ENCODE measurements around the gene KRT17.

DNA sequence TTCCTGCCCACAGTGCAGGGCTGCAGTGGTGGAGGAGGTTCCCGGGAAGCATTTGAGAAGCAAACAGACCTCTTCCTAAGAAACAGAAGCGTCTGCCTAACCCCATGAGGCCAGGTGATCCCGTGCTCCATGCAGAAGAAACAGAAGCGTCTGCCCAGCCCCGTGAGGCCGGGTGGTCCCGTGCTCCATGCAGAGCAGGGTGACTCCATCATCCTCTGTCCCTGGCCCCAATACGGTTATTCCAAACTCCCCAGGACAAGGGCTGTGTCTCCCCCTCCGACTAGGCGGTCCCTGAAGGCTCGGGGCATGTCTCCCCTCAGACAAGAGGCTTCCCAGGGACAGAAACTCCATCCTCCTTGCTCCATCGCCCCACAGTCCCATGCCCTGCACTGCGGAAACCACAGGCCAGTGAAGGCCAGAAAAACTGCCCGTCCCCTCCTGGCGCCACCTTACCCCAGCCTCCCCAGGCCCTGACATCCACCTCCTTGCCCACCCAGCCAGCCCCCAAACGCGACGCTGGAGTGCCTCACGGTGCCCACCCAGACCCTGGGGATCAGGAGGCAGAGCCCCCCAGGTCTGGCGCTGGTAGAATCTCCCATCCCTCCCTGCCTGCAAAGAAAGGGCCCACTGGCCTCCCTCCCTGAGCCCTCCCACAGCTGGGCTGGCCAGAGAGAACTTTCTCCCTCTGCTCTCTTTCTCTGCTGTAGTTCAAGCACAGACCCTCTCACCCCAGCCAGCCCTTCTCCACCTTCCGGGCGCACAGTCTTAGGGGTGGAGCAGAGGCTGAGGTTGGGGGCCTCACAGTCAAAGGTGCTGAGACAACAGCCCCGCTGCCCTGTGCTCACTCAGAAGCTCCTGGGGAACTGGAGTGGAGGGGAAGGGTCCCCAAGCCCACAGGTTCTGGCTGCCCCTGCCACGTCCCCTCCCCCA, 30.6 kb upstream of the KRT17 start:
- no peak for TF ChIP-seq ZNF121 (CRISPR knock-in tag; IDR thresholded peaks at IDR 0.05)
- TF ChIP-seq, protein P1, sequence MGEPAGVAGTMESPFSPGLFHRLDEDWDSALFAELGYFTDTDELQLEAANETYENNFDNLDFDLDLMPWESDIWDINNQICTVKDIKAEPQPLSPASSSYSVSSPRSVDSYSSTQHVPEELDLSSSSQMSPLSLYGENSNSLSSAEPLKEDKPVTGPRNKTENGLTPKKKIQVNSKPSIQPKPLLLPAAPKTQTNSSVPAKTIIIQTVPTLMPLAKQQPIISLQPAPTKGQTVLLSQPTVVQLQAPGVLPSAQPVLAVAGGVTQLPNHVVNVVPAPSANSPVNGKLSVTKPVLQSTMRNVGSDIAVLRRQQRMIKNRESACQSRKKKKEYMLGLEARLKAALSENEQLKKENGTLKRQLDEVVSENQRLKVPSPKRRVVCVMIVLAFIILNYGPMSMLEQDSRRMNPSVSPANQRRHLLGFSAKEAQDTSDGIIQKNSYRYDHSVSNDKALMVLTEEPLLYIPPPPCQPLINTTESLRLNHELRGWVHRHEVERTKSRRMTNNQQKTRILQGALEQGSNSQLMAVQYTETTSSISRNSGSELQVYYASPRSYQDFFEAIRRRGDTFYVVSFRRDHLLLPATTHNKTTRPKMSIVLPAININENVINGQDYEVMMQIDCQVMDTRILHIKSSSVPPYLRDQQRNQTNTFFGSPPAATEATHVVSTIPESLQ (CRISPR knock-in tag; IDR thresholded peaks at IDR 0.05), result no peak
- TF ChIP-seq JAZF1 (CRISPR knock-in tag; IDR thresholded peaks at IDR 0.05), result no peak
- no peak for TF ChIP-seq TEAD4 (CRISPR knock-in tag; IDR thresholded peaks at IDR 0.05)
- TF ChIP-seq, protein P2, sequence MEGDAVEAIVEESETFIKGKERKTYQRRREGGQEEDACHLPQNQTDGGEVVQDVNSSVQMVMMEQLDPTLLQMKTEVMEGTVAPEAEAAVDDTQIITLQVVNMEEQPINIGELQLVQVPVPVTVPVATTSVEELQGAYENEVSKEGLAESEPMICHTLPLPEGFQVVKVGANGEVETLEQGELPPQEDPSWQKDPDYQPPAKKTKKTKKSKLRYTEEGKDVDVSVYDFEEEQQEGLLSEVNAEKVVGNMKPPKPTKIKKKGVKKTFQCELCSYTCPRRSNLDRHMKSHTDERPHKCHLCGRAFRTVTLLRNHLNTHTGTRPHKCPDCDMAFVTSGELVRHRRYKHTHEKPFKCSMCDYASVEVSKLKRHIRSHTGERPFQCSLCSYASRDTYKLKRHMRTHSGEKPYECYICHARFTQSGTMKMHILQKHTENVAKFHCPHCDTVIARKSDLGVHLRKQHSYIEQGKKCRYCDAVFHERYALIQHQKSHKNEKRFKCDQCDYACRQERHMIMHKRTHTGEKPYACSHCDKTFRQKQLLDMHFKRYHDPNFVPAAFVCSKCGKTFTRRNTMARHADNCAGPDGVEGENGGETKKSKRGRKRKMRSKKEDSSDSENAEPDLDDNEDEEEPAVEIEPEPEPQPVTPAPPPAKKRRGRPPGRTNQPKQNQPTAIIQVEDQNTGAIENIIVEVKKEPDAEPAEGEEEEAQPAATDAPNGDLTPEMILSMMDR (IDR thresholded peaks at IDR 0.05), result no peak
- TF ChIP-seq USF2 (CRISPR knock-in tag; IDR thresholded peaks at IDR 0.05), result no peak
- TF ChIP-seq, protein P3, sequence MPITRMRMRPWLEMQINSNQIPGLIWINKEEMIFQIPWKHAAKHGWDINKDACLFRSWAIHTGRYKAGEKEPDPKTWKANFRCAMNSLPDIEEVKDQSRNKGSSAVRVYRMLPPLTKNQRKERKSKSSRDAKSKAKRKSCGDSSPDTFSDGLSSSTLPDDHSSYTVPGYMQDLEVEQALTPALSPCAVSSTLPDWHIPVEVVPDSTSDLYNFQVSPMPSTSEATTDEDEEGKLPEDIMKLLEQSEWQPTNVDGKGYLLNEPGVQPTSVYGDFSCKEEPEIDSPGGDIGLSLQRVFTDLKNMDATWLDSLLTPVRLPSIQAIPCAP (CRISPR knock-in tag; IDR thresholded peaks at IDR 0.05), result no peak
- TF ChIP-seq STAT6 (CRISPR knock-in tag; conservative IDR thresholded peaks at IDR 0.05; ENCODE audit: low read depth), result no peak
- TF ChIP-seq TP53 (CRISPR knock-in tag; IDR thresholded peaks at IDR 0.05), result no peak
- TF ChIP-seq, protein P4, sequence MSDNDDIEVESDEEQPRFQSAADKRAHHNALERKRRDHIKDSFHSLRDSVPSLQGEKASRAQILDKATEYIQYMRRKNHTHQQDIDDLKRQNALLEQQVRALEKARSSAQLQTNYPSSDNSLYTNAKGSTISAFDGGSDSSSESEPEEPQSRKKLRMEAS (CRISPR knock-in tag; IDR thresholded peaks at IDR 0.05), result no peak
- TF ChIP-seq, protein P5, sequence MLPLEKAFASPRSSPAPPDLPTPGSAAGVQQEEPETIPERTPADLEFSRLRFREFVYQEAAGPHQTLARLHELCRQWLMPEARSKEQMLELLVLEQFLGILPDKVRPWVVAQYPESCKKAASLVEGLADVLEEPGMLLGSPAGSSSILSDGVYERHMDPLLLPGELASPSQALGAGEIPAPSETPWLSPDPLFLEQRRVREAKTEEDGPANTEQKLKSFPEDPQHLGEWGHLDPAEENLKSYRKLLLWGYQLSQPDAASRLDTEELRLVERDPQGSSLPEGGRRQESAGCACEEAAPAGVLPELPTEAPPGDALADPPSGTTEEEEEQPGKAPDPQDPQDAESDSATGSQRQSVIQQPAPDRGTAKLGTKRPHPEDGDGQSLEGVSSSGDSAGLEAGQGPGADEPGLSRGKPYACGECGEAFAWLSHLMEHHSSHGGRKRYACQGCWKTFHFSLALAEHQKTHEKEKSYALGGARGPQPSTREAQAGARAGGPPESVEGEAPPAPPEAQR (CRISPR knock-in tag; IDR thresholded peaks at IDR 0.05), result no peak
- no peak for TF ChIP-seq NR2C2 (CRISPR knock-in tag; IDR thresholded peaks at IDR 0.05)

Data from WTC11 (cell line).